DMS153 treated with DMSO at 0.1 percent for 48 hours (cell line): Measurements from ENCODE around the gene SYNE1.
"Not testable (repeated sequence)": the region's sequence is repeated elsewhere in the genome, so short reads cannot be mapped to it uniquely, and the experiment has no call there.

Source experiments
- DNase-seq: peaks from one replicate; lab custom pipeline; 2025; ENCODE audit not compliant: unreplicated experiment; lab: John Stamatoyannopoulos, UW

The SYNE1 gene, protein sequence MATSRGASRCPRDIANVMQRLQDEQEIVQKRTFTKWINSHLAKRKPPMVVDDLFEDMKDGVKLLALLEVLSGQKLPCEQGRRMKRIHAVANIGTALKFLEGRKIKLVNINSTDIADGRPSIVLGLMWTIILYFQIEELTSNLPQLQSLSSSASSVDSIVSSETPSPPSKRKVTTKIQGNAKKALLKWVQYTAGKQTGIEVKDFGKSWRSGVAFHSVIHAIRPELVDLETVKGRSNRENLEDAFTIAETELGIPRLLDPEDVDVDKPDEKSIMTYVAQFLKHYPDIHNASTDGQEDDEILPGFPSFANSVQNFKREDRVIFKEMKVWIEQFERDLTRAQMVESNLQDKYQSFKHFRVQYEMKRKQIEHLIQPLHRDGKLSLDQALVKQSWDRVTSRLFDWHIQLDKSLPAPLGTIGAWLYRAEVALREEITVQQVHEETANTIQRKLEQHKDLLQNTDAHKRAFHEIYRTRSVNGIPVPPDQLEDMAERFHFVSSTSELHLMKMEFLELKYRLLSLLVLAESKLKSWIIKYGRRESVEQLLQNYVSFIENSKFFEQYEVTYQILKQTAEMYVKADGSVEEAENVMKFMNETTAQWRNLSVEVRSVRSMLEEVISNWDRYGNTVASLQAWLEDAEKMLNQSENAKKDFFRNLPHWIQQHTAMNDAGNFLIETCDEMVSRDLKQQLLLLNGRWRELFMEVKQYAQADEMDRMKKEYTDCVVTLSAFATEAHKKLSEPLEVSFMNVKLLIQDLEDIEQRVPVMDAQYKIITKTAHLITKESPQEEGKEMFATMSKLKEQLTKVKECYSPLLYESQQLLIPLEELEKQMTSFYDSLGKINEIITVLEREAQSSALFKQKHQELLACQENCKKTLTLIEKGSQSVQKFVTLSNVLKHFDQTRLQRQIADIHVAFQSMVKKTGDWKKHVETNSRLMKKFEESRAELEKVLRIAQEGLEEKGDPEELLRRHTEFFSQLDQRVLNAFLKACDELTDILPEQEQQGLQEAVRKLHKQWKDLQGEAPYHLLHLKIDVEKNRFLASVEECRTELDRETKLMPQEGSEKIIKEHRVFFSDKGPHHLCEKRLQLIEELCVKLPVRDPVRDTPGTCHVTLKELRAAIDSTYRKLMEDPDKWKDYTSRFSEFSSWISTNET (N-terminal part only)

DNA sequence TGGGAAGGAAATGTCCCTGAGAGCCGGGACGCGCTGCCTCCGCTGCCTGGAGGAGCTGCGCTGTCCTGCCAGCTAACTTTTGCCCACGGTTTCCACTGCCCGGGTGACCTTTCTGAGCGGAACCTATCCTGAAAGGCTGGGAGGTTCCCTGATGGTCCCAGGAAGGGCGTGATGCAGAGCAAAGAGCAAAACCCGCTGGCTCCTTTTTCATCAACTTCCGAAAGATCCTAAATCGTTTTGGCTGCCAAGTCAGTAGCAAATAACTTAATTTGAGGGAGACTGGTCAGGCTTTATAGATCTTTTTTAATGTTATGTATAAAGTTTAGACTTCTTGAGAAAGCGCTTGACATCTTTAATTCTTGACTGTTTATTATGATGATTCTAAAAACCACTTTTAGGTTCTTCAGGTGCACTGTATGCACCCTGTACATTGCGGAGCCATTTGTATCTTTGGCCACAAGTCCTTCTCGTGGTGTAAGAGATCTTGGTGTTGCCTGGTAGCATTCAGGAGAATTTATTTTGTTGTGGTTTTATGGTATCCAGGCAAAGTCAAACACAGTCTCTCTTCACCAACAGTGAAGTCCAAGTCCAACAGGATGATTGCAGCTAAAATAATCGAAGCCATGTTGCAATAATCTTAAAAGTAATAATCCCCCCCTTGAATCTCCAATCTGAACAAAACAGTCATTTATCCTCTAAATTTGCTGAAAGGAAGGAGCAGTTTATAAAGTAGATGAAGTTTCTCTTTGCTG is at the start of gene SYNE1:
Gene SYNE1, minus strand, starts transcription at position 67 of the 752 bp plus-strand sequence. CDS start 9,031 bp downstream, outside the sequence.
- DNase-seq: no peak

GRCh38 chr6:152685819-152686218 is 48.7 kb upstream of the SYNE1 start:
- DNase-seq: no peak

DNA sequence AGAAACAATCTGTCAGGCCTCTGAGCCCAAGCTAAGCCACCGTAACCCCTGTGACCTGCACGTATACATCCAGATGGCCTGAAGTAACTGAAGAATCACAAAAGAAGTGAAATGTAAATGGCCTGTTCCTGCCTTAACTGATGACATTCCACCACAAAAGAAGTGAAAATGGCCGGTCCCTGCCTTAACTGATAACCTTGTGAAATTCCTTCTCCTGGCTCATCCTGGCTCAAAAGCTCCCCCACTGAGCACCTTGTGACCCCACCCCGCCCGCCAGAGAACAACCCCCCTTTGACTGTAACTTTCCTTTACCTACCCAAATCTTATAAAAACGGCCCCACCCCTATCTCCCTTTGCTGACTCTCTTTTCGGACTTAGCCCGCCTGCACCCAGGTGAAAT is 45.8 kb upstream of the SYNE1 start:
- DNase-seq: not testable (repeated sequence)

- no peak for DNase-seq
These were observed 45.0 kb upstream of the SYNE1 start for GRCh38 chr6:152682141-152682540.

DNA sequence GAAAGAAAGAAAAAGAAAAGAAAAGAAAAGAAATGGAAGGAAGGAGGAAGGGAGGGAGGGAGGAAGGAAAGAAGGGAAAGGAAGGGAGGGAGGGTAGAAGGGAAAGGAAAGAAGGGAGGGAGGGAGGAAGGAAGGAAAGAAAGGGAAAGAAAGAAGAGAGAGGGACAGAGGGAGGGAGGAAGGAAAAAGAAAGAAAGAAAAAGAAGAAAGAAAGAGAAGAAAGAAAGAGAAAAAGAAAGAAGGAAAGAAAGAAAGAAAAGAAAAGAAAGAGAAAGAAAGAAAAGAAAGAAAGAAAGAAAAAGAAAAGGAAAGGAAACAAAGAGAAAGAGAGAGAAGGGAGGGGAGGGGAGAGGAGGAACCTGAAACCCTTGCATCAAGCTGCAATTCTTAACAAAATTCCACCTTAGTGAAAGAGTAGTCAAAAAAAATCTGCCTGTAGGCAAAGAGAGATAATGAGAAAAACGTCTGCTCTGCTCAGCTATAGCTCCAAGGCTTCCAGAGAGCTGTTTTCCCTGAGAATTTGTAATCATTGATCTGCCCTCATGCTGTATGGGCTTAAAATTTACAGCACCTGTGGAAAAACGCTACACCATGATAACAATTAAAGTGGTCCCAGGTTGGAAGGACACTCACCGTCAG is 43.8 kb upstream of the SYNE1 start:
- DNase-seq: no peak

GRCh38 chr6:152680151-152680550 is 43.0 kb upstream of the SYNE1 start:
- no peak for DNase-seq

GRCh38 chr6:152673236-152673635 is 36.1 kb upstream of the SYNE1 start:
- no peak for DNase-seq

DNA sequence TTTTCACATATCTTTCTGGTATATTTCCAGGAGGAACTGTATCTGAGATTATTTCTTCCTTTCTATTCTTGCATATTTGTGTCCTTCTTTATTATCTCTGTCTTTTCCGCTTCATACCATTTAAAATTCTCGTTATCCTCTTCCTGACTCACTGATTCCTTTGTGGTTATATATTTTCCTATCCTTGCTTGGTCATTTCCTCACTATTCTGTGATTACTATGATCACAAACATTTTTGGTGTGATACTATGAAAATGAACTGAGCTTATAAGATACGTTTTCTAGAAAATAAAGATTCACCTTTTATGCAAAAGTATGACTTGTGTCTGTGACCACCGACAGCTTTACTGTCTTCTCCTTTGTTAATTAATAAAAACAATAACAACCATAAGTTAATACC is 34.0 kb upstream of the SYNE1 start:
- no peak for DNase-seq

GRCh38 chr6:152669895-152670294 is 32.7 kb upstream of the SYNE1 start:
- DNase-seq: peak; percentile 4

DNA sequence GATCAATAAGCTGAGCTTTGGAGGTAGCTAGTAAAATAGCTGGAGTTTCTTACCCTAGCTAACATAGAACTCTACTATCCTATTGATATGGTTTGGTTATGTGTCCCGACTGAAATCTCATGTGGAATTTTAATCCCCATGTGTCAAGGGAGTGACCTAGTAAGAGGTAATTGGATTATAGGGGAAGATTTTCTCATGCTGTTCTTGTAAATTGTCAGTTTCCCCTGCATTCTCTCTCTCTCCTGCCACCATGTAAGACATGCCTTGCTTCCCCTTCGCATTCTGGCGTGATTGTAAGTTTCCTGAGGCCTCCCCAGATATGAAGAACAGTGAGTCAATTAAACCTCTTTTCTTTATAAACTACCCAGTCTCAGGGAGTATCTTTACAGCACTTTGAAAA is 24.6 kb upstream of the SYNE1 start:
- DNase-seq: no peak

DNA sequence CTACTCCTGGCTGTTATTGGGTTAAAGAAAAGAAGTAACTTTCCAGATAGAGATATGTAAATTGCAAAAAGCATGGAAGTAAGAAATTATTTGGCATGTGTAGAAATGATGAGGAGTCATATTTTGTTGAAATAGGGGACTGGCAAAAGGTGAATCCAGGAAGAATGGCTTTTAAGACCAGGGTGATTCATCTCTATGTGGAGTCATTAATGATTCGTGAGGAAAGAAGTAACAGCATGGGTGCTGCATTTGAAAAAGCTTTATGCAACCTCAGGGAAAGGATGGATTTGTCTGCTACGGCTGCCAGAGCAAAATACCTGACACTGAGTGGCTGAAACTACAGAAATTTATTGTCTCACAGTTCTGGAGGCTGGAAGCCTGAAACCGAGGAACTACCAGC is 14.8 kb upstream of the SYNE1 start:
- DNase-seq: no peak

DNA sequence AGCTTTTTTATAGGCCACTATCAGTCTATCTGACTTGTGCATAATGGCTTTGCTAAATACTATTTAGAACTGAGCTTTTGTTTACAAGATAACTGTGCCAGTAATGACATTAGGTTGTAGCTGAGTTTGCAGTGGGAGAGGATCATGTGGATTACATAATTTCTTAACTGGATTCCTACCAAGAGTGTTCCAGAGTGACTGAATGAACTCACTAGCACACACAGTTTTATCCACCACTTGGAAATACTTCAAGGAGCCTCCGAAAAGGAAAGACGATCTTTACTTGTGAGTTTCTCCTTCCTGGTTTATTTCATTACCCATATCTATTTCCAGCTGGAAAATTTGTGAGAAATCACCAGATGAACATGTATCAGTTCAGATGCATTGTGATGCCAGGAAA is 10.9 kb upstream of the SYNE1 start:
- DNase-seq: no peak

DNA sequence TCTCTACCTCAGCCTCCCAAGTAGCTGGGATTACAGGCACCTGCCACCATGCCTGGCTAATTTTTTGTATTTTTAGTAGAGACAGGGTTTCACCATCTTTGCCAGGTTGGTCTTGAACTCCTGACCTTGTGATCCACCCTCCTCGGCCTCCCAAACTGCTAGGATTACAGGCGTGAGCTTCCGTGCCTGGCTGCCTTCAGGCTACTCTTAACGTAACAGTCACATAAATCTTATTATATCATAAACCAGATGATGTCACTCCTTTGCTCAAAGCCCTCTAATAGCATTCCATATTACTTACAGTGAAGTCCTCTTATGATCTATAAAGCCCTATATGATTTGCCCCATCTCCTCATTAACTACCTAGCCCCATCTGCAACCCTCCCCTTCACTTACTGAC is 9.6 kb upstream of the SYNE1 start:
- DNase-seq: not testable (repeated sequence)

DNA sequence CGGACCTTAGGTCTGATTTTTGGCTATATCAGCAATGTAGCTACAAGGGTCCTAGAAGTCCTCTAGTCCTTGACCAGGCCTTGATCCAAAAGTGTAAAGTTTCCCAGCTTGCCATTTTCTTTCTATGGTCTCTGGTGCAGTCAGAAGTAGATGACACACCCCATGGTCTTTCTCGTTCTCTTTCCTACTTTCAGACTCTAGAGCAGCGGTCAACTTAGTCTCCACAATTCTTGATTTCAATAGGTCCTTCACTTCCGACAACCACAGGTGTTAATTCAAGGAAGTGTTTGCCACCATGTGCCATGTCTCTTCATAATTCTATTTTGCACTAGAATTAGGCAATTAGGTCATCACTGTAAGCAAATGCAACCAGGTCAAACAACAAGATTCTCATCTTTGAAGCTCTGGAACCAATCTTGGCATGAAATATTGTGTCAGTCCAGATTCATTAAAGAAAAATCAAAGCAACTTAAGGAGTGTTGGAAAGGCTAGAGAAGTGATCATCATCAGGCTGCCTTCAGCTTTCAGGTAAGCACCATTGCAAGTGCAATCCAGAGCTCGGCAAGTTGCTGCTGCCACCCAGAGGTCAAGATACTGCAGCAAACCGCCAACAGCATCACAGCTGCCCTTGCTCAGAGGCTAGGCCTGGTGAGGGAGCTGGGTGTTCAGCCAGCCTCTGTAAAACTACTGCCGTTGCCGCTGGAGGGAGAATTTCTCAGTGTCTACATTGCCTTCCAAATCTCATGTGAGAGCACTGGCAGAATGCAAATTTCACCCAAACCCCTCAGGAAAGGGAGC is 5.6 kb upstream of the SYNE1 start:
- DNase-seq: no peak

DNA sequence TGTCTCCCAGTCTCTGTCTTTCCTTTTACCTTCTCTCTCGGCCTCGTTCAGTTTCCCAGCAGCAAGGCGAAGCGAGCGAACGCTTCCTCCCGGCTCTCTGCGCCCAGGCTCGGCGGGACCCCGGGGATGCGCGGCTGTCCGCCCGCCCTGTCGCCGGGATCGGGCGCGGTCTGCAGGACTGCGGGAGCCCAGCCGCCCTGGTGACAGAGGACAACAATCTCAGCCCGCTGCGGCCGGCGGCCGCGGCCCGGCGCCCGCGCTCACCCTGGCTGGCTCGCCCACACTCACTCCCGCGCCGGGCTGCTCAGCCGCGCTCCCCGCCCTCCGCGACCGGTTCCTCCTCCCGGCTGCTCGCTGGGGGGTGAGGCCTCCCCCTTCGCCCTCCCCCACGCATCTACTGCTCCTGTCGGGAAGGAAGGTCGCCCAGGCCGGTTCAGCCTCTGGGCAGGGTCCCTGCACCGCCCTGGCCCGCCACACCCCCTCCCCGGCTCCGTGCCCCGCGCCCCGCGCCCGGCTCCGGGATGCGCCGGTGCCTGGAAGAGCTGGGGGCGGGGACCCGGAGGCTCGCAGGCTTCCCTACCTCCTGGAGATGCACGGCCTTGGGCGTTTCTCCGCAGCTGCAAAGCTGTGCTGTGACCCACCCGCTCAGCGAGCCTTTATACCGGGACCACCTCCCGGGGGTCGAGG is 410 bp downstream of the SYNE1 start:
- DNase-seq: no peak

DNA sequence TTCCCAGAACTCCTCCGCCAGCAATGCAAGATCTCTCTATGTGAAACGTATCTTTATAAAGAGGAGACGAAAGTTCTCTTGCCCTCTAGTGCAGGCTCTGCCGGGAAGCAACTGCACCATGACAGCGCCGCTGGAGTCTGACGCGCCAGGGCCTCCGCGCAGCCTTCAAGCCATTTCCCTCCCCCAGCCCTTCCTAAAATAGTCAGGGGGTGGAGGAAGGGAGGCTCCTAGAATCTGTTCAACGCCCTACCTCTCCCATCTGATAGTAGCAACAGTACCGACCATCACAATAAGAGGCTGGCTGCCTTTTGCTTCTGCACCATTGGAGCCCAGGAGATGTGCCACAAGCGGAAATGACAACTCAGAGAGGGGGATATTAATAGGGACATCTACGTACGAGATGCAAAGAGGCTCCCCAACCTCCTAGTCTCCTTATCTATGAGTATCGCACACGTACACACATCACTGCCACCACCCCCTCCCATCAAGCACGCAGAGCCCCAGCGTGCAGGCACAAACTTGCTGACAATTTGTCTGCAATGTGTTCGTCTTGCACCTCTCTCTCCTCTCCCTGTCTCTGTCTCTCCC is 1.0 kb downstream of the SYNE1 start:
- no peak for DNase-seq

GRCh38 chr6:152634773-152635172 is 2.4 kb downstream of the SYNE1 start:
- no peak for DNase-seq

GRCh38 chr6:152632121-152632782 is 4.9 kb downstream of the SYNE1 start:
- DNase-seq: no peak
